ENCODE measurements around the gene HDDC2.

Gene HDDC2

GRCh38 chr6:125245523-125246264 lies 56.1 kb downstream of the HDDC2 start:
- TF ChIP-seq CTCF (IDR thresholded peaks at IDR 0.05): no peak
- H3K27ac ChIP-seq: no peak overlapping the region
- H3K4me3 ChIP-seq: no peak overlapping the region
- DNase-seq (ENCODE audit: low spot score): no peak

GRCh38 chr6:125245109-125245508 lies 56.7 kb downstream of the HDDC2 start:
- no peak for TF ChIP-seq CTCF (IDR thresholded peaks at IDR 0.05)
- no peak for DNase-seq (ENCODE audit: low spot score)
- no peak overlapping the region for H3K4me3 ChIP-seq
- H3K27ac ChIP-seq: no peak overlapping the region

GRCh38 chr6:125237764-125238163 lies 64.0 kb downstream of the HDDC2 start:
- DNase-seq (ENCODE audit: low spot score): no peak
- no peak for TF ChIP-seq CTCF (IDR thresholded peaks at IDR 0.05)
- Histone ChIP-seq H3K27ac (no peak overlapping the region), H3K4me3 (no peak overlapping the region)

GRCh38 chr6:125236536-125237327 lies 65.0 kb downstream of the HDDC2 start:
- DNase-seq (ENCODE audit: low spot score): no peak
- Histone ChIP-seq H3K4me3 (no peak overlapping the region), H3K27ac (no peak overlapping the region)
- no peak for TF ChIP-seq CTCF (IDR thresholded peaks at IDR 0.05)

- no peak for DNase-seq (ENCODE audit: low spot score)
- no peak for TF ChIP-seq CTCF (IDR thresholded peaks at IDR 0.05)
- Histone ChIP-seq H3K4me3 (no peak overlapping the region), H3K27ac (no peak overlapping the region)
Observed at GRCh38 chr6:125233202-125233601, 68.6 kb downstream of the HDDC2 start.

GRCh38 chr6:125232466-125232865 lies 69.3 kb downstream of the HDDC2 start:
- no peak for DNase-seq (ENCODE audit: low spot score)
- no peak overlapping the region for H3K27ac ChIP-seq
- TF ChIP-seq CTCF (IDR thresholded peaks at IDR 0.05): no peak
- H3K4me3 ChIP-seq: no peak overlapping the region
